Endothelial cell of umbilical vein (primary cell): ENCODE data around the gene FBN2. TPM values are rescaled to one million over a fixed set of nuclear protein-coding genes. Genes with fewer than 3 reads are reported as not detected.

Source experiments
- BruUV-seq: library from RNA; stranded (reverse); fragments of 400-500 nt; replicated peaks from 2 replicates; lab custom pipeline; 2021; lab: Mats Ljungman, UMichigan
- CTCF ChIA-PET: fragments of 300-600, 350-600 bp; sonication (Branson Sonifier 250); formaldehyde crosslinking; loops from one replicate; lab custom pipeline; 2021; ENCODE audit warnings: antibody characterized with exemption, inconsistent platforms; lab: Charles Lee
- POLR2A ChIA-PET: fragments of 300-600, 350-600 bp; sonication (Branson Sonifier 250); formaldehyde crosslinking; loops from one replicate; lab custom pipeline; 2021; ENCODE audit warnings: antibody characterized with exemption, inconsistent platforms; lab: Charles Lee
- DNase-seq: peaks from one replicate; pipeline ENCODE4 v3.0.0-alpha.2; 2011; ENCODE audit warnings: low read depth, low spot score
- FAIRE-seq: peaks from 2 replicates; lab custom pipeline; 2011; peaks lifted over from hg19 to GRCh38; lab: Jason Lieb, UNC
- H2AFZ ChIP-seq: 2 replicates; pipeline ENCODE4 v1.6.0; 2012; ENCODE audit warnings: low read depth, low read length, control low read depth, inconsistent platforms
- H3K27ac ChIP-seq: 2 replicates; pipeline ENCODE4 v1.5.1; 2011; ENCODE audit warnings: low read depth, mild to moderate bottlenecking, control low read depth, low read length, moderate library complexity; ENCODE audit not compliant: insufficient read depth
- H3K27me3 ChIP-seq, 2 experiments: 2 replicates each; pipeline versions ENCODE4 v1.6.0 to v1.6.1; 2011; ENCODE audit warnings: low read length in 2 of 2, mixed read lengths in 1 of 2; ENCODE audit not compliant: control insufficient read depth in 2 of 2, insufficient read depth in 2 of 2
- H3K36me3 ChIP-seq, 2 experiments: 2 replicates in 1 of 2; 3 replicates in 1 of 2; pipeline ENCODE4 v1.5.1; 2011; ENCODE audit warnings: low read length in 2 of 2, mild to moderate bottlenecking in 1 of 2, moderate library complexity in 1 of 2; ENCODE audit not compliant: control insufficient read depth in 2 of 2, insufficient read depth in 2 of 2; ENCODE audit errors: extremely low read depth in 1 of 2
- H3K4me1 ChIP-seq: 3 replicates; pipeline ENCODE4 v1.5.1; 2011; ENCODE audit warnings: mild to moderate bottlenecking, low read length; ENCODE audit not compliant: control insufficient read depth, insufficient read depth; ENCODE audit errors: extremely low read depth
- H3K4me2 ChIP-seq: 2 replicates; pipeline ENCODE4 v1.6.1; 2011; ENCODE audit warnings: low read length, control low read depth, mixed read lengths; ENCODE audit not compliant: insufficient read depth
- H3K4me3 ChIP-seq, 3 experiments: fragments of 200-600 bp in 1 of 3; sonication (generic), shearing (Covaris generic) in 1 of 3; replicated peaks in 1 of 3; 2 replicates each; pipeline ENCODE4 v1.5.1; 2011 to 2016; ENCODE audit warnings: control low read depth in 3 of 3, low read length in 3 of 3, mild to moderate bottlenecking in 2 of 3, inconsistent platforms in 1 of 3, low read depth in 1 of 3, moderate library complexity in 1 of 3; ENCODE audit not compliant: insufficient read depth in 1 of 3
- H3K79me2 ChIP-seq: 2 replicates; pipeline ENCODE4 v1.6.0; 2012; ENCODE audit warnings: low read length, inconsistent platforms; ENCODE audit not compliant: control insufficient read depth, insufficient read depth
- H3K9ac ChIP-seq: replicated peaks from 2 replicates; pipeline ENCODE3; 2011; ENCODE audit warnings: low read length, control low read depth; ENCODE audit not compliant: insufficient read depth; ENCODE audit errors: extremely low read depth
- H3K9me1 ChIP-seq: replicated peaks from 3 replicates; pipeline ENCODE4 v1.6.0; 2011; ENCODE audit warnings: mild to moderate bottlenecking, low read length; ENCODE audit not compliant: control insufficient read depth, insufficient read depth; ENCODE audit errors: extremely low read depth
- H3K9me3 ChIP-seq: replicated peaks from 2 replicates; pipeline ENCODE4 v1.5.1; 2012; ENCODE audit warnings: low read length, inconsistent platforms; ENCODE audit not compliant: control insufficient read depth, insufficient read depth
- H4K20me1 ChIP-seq: replicated peaks from 2 replicates; pipeline ENCODE3; 2011; ENCODE audit warnings: mild to moderate bottlenecking, low read length; ENCODE audit not compliant: control insufficient read depth, insufficient read depth; ENCODE audit errors: extremely low read depth
- EZH2 ChIP-seq: IDR thresholded peaks from 2 replicates; pipeline ENCODE4 v1.6.1; 2012; ENCODE audit warnings: borderline replicate concordance, low read depth, mild to moderate bottlenecking, moderate library complexity, low read length, inconsistent platforms; ENCODE audit not compliant: severe bottlenecking
- FOS ChIP-seq: IDR thresholded peaks from 2 replicates; pipeline ENCODE4 v1.6.1; 2011; ENCODE audit warnings: mild to moderate bottlenecking, low read length, moderate library complexity, borderline replicate concordance; ENCODE audit not compliant: insufficient read depth
- GATA2 ChIP-seq: IDR thresholded peaks from 2 replicates; pipeline ENCODE4 v1.7.0; 2011; ENCODE audit warnings: low read depth, mild to moderate bottlenecking, moderate library complexity, mixed read lengths, low read length; ENCODE audit not compliant: insufficient read length, insufficient read depth
- JUN ChIP-seq: IDR thresholded peaks from 2 replicates; pipeline ENCODE4 v1.6.1; 2011; ENCODE audit warnings: borderline replicate concordance, low read depth; ENCODE audit not compliant: insufficient read length, insufficient read depth
- MAX ChIP-seq: IDR thresholded peaks from 2 replicates; pipeline ENCODE4 v1.6.1; 2011; ENCODE audit not compliant: insufficient read depth, insufficient read length
- MYC ChIP-seq: IDR thresholded peaks from one replicate; pipeline ENCODE4 v1.6.1; 2011; ENCODE audit warnings: mild to moderate bottlenecking, low read depth, low read length
- POLR2A ChIP-seq: IDR thresholded peaks from 2 replicates; pipeline ENCODE4 v1.6.1; 2012; ENCODE audit warnings: low read depth, mild to moderate bottlenecking, control low read depth, low read length
- POLR2AphosphoS5 ChIP-seq: IDR thresholded peaks from 2 replicates; pipeline ENCODE4 v1.6.1; 2012; ENCODE audit warnings: low read depth, mild to moderate bottlenecking, control low read depth, low read length, moderate library complexity; ENCODE audit not compliant: insufficient read depth
- dilution Hi-C: fragments of 300-500 bp; cut with MboI; formaldehyde crosslinking; loops from one replicate; pipeline ENCODE4 v1.15.0; 2019; ENCODE audit warnings: low sequenced_read_pairs; ENCODE audit not compliant: extremely low pct_ligation_motif_present
- intact Hi-C: fragments of 100-400 bp; cut with micrococcal nuclease; formaldehyde crosslinking; loops from one replicate; pipeline ENCODE4 v1.10.0; 2022
- polyA plus RNA-seq, 4 experiments: library from polyadenylated mRNA; depleted of rRNA in 3 of 4; stranded (reverse) in 3 of 4; unstranded in 1 of 4; fragments of >200 nt; gene quantifications; 2 replicates each; pipeline versions ENCODE4 v1.2.1 to v1.2.3, GENCODE V29; 2011 to 2012; ENCODE audit warnings: missing spikeins in 1 of 4
- total RNA-seq: library from RNA; stranded (reverse); gene quantifications from 2 replicates; pipeline ENCODE4 v1.2.3, GENCODE V29; 2021
- TF ChIP-seq, protein P1 (sequence below), 2 donors: IDR thresholded peaks; 1 replicate in 1 of 2; 2 replicates in 1 of 2; pipeline ENCODE4 v1.5.1; 2011; ENCODE audit warnings: low read length in 2 of 2, mild to moderate bottlenecking in 2 of 2, moderate library complexity in 2 of 2, control low read depth in 1 of 2, inconsistent platforms in 1 of 2, low read depth in 1 of 2; ENCODE audit not compliant: insufficient read depth in 1 of 2; ENCODE audit errors: extremely low read depth in 1 of 2

FBN2 gene
- total and polyA plus RNA-seq, 2 donors (not counting 3 experiments of a cell fraction or from before 2014, with no cell fraction given): 21.8 to 57.4 TPM

DNA sequence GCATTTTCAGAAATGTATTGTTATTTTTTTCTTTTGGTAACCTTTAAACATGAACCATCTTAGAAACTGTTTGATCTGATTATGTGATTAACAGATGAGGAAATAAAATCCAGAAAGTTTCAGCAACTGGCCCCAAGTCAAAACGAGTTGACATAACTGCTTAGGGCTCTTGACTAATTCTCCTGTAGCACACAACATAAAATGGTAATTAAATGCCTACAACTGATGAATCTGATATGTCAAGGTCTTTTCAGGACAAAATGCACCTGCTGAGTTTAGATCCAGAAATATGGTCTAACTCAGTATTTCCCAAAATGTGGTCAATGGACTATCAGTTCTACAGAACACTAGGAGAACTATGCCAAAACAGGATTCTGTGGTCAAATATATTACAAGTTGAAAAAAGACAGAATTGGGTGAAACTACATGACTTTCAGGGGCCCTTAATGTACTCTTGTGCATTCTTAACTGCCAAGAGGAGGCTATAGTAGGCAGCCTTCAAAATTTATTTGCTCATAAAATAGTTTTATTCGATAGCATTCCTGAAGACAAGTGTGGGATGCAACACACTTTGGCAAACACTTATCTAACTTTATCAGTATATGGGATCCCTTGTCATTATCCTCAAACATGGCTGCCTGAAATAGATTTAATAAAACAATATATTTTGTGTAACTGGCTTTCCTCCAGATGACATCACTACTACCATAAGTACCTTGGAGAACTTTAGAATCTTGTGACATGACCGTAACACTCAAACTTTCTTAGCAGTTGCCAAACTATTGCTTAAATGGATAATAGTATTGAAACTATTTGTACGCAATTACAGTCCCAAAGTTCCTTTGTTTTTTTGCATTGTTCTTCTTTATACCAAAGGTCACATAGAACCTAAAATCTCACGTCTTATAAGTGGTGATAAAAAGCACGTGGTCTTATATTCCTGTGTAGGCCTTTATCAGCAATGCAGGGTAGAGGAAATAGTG lies 59.4 kb downstream of the FBN2 start:
- no peak overlapping the region for H3K4me2 ChIP-seq
- no peaks in the 10 kb centered on the region for H3K79me2 ChIP-seq
- no peaks in the 10 kb centered on the region for H4K20me1 ChIP-seq
- H3K4me1 ChIP-seq: no peaks in the 10 kb centered on the region
- no peaks in the 10 kb centered on the region for H3K9me1 ChIP-seq
- intact Hi-C loops: no loop called here
- H3K27ac ChIP-seq: no peak overlapping the region
- TF ChIP-seq GATA2: no peak
- no peak for TF ChIP-seq FOS
- no peak for TF ChIP-seq MAX
- TF ChIP-seq EZH2: no peak
- no peak for TF ChIP-seq POLR2AphosphoS5
- no peak for TF ChIP-seq JUN
- no peak for TF ChIP-seq MYC
- TF ChIP-seq POLR2A: no peak
- TF ChIP-seq, protein P1, sequence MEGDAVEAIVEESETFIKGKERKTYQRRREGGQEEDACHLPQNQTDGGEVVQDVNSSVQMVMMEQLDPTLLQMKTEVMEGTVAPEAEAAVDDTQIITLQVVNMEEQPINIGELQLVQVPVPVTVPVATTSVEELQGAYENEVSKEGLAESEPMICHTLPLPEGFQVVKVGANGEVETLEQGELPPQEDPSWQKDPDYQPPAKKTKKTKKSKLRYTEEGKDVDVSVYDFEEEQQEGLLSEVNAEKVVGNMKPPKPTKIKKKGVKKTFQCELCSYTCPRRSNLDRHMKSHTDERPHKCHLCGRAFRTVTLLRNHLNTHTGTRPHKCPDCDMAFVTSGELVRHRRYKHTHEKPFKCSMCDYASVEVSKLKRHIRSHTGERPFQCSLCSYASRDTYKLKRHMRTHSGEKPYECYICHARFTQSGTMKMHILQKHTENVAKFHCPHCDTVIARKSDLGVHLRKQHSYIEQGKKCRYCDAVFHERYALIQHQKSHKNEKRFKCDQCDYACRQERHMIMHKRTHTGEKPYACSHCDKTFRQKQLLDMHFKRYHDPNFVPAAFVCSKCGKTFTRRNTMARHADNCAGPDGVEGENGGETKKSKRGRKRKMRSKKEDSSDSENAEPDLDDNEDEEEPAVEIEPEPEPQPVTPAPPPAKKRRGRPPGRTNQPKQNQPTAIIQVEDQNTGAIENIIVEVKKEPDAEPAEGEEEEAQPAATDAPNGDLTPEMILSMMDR (IDR thresholded peaks at IDR 0.05; ENCODE audit: extremely low read depth in 1 of 2, insufficient read depth in 1 of 2, low read depth in 1 of 2, low read length in 2 of 2): no peak
- ChIA-PET POLR2A (no interaction called here), CTCF (no interaction called here)
- no peaks in the 10 kb centered on the region for H3K27me3 ChIP-seq
- no peaks in the 10 kb centered on the region for H3K9me3 ChIP-seq
- no peak overlapping the region for H3K4me3 ChIP-seq
- H3K36me3 ChIP-seq: no peaks in the 10 kb centered on the region
- no peak for FAIRE-seq
- H2AFZ ChIP-seq: no peak overlapping the region
- BruUV-seq: no TSS peak
- dilution Hi-C loops: no loop called here
- DNase-seq: no peak
- no peak overlapping the region for H3K9ac ChIP-seq
